Endometrial microvascular endothelial cells (primary cell): Measurements from ENCODE around the gene HS2ST1. TPM values are rescaled to one million over a fixed set of nuclear protein-coding genes. Genes with fewer than 3 reads are reported as not detected.
"Not testable (repeated sequence)": the region's sequence is repeated elsewhere in the genome, so short reads cannot be mapped to it uniquely, and the experiment has no call there.

Experiments used
- in situ Hi-C: cut with HindIII; loops from 2 replicates; pipeline ENCODE4 v1.10.0; 2017; ENCODE audit warnings: low sequenced_read_pairs, low pct_unique_long_range_greater_than_20kb; ENCODE audit errors: inconsistent ontology term
- total RNA-seq: library from RNA; depleted of rRNA; stranded (reverse); fragments of >200 nt; gene quantifications from one replicate; pipeline ENCODE4 v1.2.3, GENCODE V29; 2015; ENCODE audit errors: inconsistent ontology term

Gene HS2ST1
- total RNA-seq, 1 donor from 2014 or later, result 20.3 TPM

DNA sequence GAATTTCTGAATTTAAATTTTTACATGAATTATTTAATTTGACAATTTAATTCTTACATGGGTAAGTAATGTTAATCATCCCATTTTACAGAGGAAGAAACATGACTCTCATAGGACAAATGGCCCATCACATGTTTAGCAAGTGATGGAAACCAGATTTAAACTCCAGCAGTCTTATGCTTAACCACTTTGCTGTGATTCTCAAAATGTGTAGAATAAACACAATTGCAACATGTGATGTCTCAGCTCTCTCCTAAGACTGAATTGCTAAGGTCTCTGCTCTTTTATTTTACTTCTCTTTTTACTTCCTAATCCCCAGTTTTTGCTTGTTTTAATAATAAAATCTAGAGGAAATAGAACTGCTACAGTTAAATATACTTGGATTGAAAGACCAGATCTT is 42.8 kb downstream of the HS2ST1 start:
- in situ Hi-C loops, result no loop called here

- in situ Hi-C loops, result no loop called here
Observed at GRCh38 chr1:86960548-86960947, 46.1 kb downstream of the HS2ST1 start.

DNA sequence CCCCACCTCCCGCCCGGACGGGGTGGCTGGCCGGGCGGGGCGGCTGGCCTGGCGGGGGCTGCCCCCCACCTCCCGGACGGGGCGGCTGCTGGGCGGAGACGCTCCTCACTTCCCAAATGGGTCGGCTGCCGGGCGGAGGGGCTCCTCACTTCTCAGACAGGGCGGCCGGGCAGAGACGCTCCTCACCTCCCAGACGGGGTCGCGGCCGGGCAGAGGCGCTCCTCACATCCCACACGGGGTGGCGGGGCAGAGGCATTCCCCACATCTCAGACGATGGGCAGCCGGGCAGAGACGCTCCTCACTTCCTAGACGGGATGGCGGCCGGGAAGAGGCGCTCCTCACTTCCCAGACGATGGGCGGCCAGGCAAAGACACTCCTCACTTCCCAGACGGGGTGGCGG is 49.4 kb downstream of the HS2ST1 start:
- in situ Hi-C loops, result not testable (repeated sequence)

- in situ Hi-C loops, result no loop called here
Observed at GRCh38 chr1:86965012-86965826, 50.8 kb downstream of the HS2ST1 start.

DNA sequence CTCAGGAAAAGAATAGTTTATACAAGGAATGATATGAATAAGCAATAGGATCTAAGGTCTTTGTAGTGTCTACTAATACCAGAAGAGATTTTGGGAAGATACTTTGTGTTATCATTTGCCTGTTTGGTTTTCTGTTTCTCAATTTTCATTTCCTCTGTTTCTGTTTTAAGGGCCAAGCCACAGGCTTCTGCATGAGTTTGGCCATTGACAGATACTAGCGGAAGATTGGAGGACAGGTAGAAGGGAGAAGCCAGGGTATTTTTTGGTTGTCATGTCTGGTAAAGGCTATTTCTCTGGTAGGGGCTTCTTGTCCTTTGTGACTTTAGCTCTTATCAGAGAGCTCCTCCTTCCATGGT is 51.4 kb downstream of the HS2ST1 start:
- in situ Hi-C loops, result no loop called here

- in situ Hi-C loops, result no loop called here
Observed at GRCh38 chr1:86970938-86971337, 56.5 kb downstream of the HS2ST1 start.

DNA sequence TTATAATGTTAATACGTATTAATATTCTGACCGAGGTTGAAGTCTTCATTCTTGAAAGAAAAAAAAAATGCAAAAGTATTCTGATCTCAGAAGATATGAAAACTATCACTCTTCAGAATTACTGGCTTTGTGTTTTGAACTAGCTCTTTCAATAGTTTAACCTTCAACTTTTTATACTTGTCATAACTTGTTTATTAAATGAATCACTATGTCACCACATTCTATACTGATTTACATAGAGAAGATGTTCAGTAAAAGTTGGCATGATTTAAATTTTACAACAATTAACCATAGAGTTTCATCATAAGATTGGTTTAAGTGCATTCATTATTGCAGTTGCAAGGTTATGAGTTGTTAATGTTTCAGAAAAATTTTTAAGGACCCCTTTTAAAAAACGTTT is 57.3 kb downstream of the HS2ST1 start:
- in situ Hi-C loops, result no loop called here

GRCh38 chr1:86972262-86972661 is 57.8 kb downstream of the HS2ST1 start:
- in situ Hi-C loops, result no loop called here

DNA sequence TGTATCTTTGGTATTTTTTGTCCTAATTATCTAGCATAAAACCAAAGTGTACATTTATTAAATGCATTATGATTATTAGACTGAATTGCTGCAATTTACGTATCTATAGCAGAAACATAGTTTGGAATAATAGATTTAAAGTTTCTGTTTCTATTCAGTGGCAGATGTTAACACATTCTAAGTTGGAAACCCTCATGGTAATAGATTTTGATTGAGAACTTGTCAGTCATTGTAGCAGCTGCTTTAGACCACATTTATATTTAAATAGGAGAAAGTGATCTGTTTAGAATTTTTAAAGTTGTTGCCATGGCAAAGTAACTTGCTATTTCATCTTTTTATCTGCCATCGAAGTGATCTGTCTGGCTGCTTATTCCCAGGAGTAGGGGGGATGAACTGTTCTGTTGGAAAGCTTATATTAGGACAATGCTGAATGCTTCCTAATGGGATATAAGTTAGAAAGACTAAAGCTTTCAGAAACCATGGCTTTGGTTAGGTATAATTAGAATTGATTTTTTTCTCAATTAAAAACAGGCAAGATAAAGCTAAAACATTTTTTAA is 61.6 kb downstream of the HS2ST1 start:
- in situ Hi-C loops, result no loop called here

DNA sequence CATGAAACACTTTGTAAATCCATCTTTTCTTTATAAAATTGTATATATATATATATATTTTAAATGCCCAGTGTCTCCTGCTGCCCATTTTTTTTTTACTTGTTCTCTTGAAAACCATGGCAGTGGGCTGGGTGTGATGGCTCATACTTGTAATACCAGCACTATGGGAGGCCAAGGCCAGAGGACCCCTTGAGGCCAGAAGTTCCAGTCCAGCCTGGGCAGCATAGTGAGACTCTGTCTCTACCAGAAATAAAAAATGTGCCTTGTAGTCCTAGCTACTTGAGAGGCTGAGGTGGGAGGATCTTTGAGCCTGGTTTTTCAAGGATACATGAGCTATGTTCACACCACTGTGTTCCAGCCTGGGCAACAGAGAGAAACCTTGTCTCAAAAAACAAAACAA is 62.2 kb downstream of the HS2ST1 start:
- in situ Hi-C loops, result no loop called here

- in situ Hi-C loops, result no loop called here
Observed at GRCh38 chr1:86981482-86982213, 67.2 kb downstream of the HS2ST1 start.

DNA sequence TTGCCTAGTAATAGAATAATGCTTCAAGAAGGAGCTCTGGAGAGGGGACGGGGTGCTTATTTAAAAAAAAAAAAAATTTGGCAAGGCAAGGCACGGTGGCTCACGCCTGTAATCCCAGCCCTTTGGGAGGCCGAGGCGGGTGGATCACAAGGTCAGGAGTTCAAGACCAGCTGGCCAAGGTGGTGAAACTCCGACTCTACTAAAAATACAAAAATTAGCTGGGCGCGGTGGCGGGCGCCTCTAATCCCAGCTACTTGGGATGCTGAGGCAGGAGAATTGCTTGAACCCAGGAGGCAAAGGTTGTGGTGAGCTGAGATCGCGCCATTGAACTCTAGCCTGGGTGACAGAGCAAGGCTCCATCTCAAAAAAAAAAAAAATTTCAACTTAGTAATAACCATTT is 69.2 kb downstream of the HS2ST1 start:
- in situ Hi-C loops, result not testable (repeated sequence)

- in situ Hi-C loops, result no loop called here
Observed at GRCh38 chr1:86987446-86987845, 73.0 kb downstream of the HS2ST1 start.

- in situ Hi-C loops, result no loop called here
Observed at GRCh38 chr1:86988835-86989234, 74.4 kb downstream of the HS2ST1 start.

GRCh38 chr1:86989690-86990089 is 75.3 kb downstream of the HS2ST1 start:
- in situ Hi-C loops, result not testable (repeated sequence)

GRCh38 chr1:86990826-86991225 is 76.4 kb downstream of the HS2ST1 start:
- in situ Hi-C loops, result no loop called here

DNA sequence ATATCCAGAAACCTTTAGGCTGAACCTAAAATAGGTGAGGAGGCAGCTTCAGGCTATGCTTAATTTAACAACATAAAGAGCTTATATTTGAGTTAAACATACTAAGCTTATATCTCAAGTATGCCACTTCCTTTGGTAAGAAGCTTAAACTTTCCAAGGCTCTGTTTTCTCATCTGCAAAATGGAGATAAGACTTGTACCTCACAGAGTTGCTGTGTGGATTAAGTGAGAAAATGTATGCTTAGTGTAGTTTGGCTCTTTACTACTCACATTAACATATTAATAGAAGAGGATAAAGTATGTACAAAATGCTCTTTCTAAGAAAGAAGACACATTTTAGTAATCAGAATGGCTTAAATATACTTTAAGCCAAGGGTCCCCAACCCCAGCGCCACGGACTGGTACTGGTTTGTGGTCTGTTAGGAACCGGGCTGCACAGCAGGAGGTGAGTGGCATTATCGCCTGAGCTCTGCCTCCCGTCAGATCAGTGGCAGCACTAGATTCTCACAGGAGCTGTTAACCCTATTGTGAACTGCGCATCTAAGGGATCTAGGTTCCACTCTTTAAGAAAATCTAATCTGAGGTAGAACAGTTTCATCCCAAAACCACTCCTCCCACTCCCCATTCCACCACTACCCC is 77.2 kb downstream of the HS2ST1 start:
- in situ Hi-C loops, result no loop called here

DNA sequence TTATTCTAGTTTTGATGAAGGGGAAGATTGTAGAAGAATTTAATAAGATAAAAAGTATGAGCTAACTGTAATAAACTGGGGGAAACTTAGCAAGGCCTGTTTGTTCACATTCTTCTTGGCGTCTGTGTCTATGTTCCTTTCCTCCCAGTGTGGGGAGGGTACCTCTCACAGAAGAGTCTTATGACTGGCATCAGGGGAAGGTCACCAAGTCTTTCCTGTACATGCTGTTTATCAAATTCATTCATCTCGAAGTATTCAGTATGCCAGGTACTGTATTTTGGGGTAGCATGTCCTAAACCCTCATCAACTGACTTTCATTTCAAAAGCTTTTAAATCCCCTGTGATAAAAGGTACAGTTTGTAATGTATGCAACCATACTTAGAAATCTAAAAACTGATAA is 78.4 kb downstream of the HS2ST1 start:
- in situ Hi-C loops, result no loop called here

DNA sequence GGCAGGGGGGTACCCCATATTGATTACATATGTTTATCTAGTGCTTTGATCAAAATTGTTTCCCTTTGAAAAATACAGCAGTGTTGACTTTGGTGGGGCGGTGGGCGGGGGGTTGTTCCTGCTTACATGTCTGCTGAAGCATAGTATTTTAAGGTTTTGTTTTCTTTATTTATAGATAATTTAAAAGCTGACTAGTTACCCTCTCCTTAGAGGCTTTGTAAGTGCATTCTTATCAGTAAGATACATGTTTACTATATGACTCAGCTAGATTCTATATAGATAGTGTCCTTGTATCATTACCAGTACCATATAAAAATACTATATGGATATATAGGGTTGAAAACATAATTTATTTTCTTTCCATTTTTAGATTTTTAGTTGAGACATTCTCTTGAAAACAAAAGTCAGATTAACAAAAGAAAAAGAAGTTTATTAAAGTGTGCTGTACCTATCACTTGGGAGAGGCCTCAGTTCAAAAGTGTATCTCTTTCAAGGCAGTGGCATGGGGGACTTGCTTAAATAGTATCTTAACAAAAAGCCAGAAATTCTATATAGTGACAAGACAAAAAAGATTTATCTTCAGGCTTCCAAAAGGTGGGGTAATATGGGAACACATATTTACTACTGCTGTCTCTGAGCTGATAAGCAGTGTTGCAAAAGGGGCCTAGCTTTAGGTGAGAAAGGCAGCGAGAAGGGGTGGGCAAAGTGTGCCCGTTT is 79.0 kb downstream of the HS2ST1 start:
- in situ Hi-C loops, result no loop called here
